ENCODE results near the gene ALS2. TPM values are rescaled to one million over a fixed set of nuclear protein-coding genes. Genes with fewer than 3 reads are reported as not detected.

ALS2 gene
- total RNA-seq, 1 donor from 2014 or later, result 54.0 TPM

DNA sequence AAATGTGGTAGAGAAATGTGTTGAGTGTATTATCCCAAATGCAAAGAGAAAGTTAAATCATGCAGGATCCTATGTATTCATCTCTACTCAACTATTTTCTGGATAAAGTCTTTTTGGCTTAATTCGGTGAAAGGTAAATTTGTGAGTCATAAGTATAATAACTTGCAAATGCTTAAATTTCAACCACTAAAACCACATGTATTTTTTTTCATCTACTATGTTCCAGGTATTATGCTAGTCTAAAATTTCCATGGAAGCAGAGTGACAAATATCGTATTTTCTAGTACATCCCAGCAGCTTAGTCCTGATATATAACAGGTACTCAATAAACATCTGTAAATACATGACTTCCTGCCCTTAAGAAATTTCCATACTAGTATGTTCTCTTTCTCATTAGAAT, 6.2 kb downstream of the ALS2 start:
- Mint-ChIP-seq H3K4me1 (ENCODE audit: low read depth, unreplicated experiment) (peaks cover 43% of the 10 kb centered on the region), H3K27ac (ENCODE audit: unreplicated experiment) (no peak overlapping the region), H3K36me3 (ENCODE audit: low read depth, unreplicated experiment) (peaks cover 2% of the 10 kb centered on the region), H3K9me3 (ENCODE audit: unreplicated experiment) (no peaks in the 10 kb centered on the region), H3K4me3 (ENCODE audit: unreplicated experiment) (no peak overlapping the region), H3K27me3 (ENCODE audit: low read depth, unreplicated experiment) (no peaks in the 10 kb centered on the region)
- no peaks in the 10 kb centered on the region for H3K36me3 ChIP-seq (ENCODE audit: insufficient read depth, low read length)
- H3K9ac ChIP-seq (ENCODE audit: low read length), result no peak overlapping the region
- peaks cover 95% of the 10 kb centered on the region for H3K79me2 ChIP-seq (ENCODE audit: insufficient read depth, low read length)
- H3K4me2 ChIP-seq (ENCODE audit: low read length), result peak overlapping the region; percentile 14
- H3K4me1 ChIP-seq (ENCODE audit: insufficient read depth, low read length), result peaks cover 29% of the 10 kb centered on the region
- H3K4me3 ChIP-seq (ENCODE audit: insufficient read depth, low read depth, low read length), result no peak overlapping the region
- no peak for TF ChIP-seq EZH2 (IDR thresholded peaks at IDR 0.05; ENCODE audit: insufficient read depth, low read length)
- TF ChIP-seq, protein P1, sequence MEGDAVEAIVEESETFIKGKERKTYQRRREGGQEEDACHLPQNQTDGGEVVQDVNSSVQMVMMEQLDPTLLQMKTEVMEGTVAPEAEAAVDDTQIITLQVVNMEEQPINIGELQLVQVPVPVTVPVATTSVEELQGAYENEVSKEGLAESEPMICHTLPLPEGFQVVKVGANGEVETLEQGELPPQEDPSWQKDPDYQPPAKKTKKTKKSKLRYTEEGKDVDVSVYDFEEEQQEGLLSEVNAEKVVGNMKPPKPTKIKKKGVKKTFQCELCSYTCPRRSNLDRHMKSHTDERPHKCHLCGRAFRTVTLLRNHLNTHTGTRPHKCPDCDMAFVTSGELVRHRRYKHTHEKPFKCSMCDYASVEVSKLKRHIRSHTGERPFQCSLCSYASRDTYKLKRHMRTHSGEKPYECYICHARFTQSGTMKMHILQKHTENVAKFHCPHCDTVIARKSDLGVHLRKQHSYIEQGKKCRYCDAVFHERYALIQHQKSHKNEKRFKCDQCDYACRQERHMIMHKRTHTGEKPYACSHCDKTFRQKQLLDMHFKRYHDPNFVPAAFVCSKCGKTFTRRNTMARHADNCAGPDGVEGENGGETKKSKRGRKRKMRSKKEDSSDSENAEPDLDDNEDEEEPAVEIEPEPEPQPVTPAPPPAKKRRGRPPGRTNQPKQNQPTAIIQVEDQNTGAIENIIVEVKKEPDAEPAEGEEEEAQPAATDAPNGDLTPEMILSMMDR (IDR thresholded peaks at IDR 0.05; ENCODE audit: insufficient read depth, low read depth, low read length), result no peak
- no peak overlapping the region for H3K27ac ChIP-seq (ENCODE audit: low read depth, low read length)
- FAIRE-seq (no peak), DNase-seq (ENCODE audit: low read depth) (peak; percentile 46)
- peaks cover 75% of the 10 kb centered on the region for H4K20me1 ChIP-seq (ENCODE audit: insufficient read depth, low read length)
- no peaks in the 10 kb centered on the region for H3K27me3 ChIP-seq (ENCODE audit: insufficient read depth, low read length)
- no peaks in the 10 kb centered on the region for H3K9me3 ChIP-seq (ENCODE audit: insufficient read depth, low read depth, low read length)
- H2AFZ ChIP-seq (ENCODE audit: low read depth, low read length), result no peak overlapping the region

DNA sequence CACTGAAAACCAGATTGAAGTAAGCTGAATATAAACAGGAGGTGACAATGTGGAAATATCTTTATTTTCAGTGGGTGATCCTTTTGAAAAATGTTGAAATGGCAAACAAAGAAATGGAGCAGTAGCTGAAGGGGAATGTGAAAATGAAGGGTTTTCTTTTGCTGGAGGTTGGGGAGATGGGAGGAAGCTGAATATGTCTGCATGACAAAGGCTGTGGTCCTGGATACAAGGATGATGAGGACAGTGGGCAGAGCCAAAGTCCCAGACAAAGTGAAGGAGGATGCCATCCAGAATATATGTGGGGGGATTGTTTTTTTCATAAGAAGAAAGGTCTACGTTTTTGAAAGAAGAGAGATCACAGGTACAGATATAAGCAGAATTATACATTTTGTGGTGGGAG, 6.7 kb downstream of the ALS2 start:
- H3K4me2 ChIP-seq (ENCODE audit: low read length), result peak overlapping the region; percentile 14
- no peaks in the 10 kb centered on the region for H3K9me3 Mint-ChIP-seq (ENCODE audit: unreplicated experiment)
- FAIRE-seq (no peak), DNase-seq (ENCODE audit: low read depth) (no peak)
- no peak overlapping the region for H3K4me3 ChIP-seq (ENCODE audit: insufficient read depth, low read depth, low read length)
- H3K27me3 ChIP-seq (ENCODE audit: insufficient read depth, low read length), result no peaks in the 10 kb centered on the region
- peaks cover 73% of the 10 kb centered on the region for H4K20me1 ChIP-seq (ENCODE audit: insufficient read depth, low read length)
- peak overlapping the region; percentile 1 for H3K4me3 Mint-ChIP-seq (ENCODE audit: unreplicated experiment)
- peaks cover 91% of the 10 kb centered on the region for H3K79me2 ChIP-seq (ENCODE audit: insufficient read depth, low read length)
- no peak overlapping the region for H3K9ac ChIP-seq (ENCODE audit: low read length)
- peaks cover 2% of the 10 kb centered on the region for H3K36me3 Mint-ChIP-seq (ENCODE audit: low read depth, unreplicated experiment)
- H2AFZ ChIP-seq (ENCODE audit: low read depth, low read length), result no peak overlapping the region
- TF ChIP-seq, protein P1 (IDR thresholded peaks at IDR 0.05; ENCODE audit: insufficient read depth, low read depth, low read length), result no peak
- TF ChIP-seq EZH2 (IDR thresholded peaks at IDR 0.05; ENCODE audit: insufficient read depth, low read length), result no peak
- H3K36me3 ChIP-seq (ENCODE audit: insufficient read depth, low read length), result no peaks in the 10 kb centered on the region
- peaks cover 47% of the 10 kb centered on the region for H3K4me1 Mint-ChIP-seq (ENCODE audit: low read depth, unreplicated experiment)
- no peak overlapping the region for H3K27ac ChIP-seq (ENCODE audit: low read depth, low read length)
- no peak overlapping the region for H3K27ac Mint-ChIP-seq (ENCODE audit: unreplicated experiment)
- no peaks in the 10 kb centered on the region for H3K9me3 ChIP-seq (ENCODE audit: insufficient read depth, low read depth, low read length)
- H3K4me1 ChIP-seq (ENCODE audit: insufficient read depth, low read length), result peaks cover 26% of the 10 kb centered on the region
- H3K27me3 Mint-ChIP-seq (ENCODE audit: low read depth, unreplicated experiment), result no peaks in the 10 kb centered on the region

DNA sequence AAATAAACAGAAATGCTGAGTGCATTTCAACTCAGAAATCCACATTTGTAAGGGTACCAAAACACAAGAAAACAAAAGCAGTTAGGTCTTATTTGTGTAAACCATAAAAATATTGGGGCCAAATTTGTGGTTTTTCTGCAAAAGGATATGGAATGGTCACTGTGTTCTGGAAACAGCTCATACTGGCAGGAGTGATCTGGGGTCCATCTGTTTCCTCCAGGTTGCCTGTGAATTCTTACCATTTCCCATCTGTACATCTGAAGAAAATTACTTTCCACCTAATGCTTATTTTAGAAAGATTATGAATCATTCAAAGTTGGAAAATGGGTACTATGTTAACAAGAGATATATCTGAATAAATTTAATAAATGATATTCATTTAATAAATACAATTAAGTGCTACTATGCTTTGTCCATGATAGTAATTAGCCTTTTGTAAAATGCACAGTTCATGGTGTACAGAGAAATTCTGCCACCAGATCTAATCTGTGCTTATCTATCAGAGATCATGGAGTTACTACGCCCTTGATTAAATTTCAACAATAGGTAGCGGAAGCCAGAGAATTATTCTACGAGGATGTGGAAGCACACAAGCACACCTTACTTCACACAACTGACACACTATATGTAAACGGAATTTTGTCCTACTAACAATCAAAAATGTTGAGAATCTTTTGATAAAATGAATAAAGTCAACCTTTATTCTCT, 10.9 kb downstream of the ALS2 start:
- Histone ChIP-seq H2AFZ (ENCODE audit: low read depth, low read length) (no peak overlapping the region), H3K4me2 (ENCODE audit: low read length) (no peak overlapping the region), H3K79me2 (ENCODE audit: insufficient read depth, low read length) (peaks cover 57% of the 10 kb centered on the region), H3K27ac (ENCODE audit: low read depth, low read length) (no peak overlapping the region), H3K4me1 (ENCODE audit: insufficient read depth, low read length) (peaks cover 7% of the 10 kb centered on the region), H3K27me3 (ENCODE audit: insufficient read depth, low read length) (no peaks in the 10 kb centered on the region), H3K9me3 (ENCODE audit: insufficient read depth, low read depth, low read length) (no peaks in the 10 kb centered on the region), H3K9ac (ENCODE audit: low read length) (no peak overlapping the region), H3K4me3 (ENCODE audit: insufficient read depth, low read depth, low read length) (no peak overlapping the region), H4K20me1 (ENCODE audit: insufficient read depth, low read length) (peaks cover 37% of the 10 kb centered on the region), H3K36me3 (ENCODE audit: insufficient read depth, low read length) (no peaks in the 10 kb centered on the region)
- Mint-ChIP-seq H3K4me3 (ENCODE audit: unreplicated experiment) (no peak overlapping the region), H3K27ac (ENCODE audit: unreplicated experiment) (no peak overlapping the region), H3K9me3 (ENCODE audit: unreplicated experiment) (no peaks in the 10 kb centered on the region), H3K27me3 (ENCODE audit: low read depth, unreplicated experiment) (no peaks in the 10 kb centered on the region), H3K4me1 (ENCODE audit: low read depth, unreplicated experiment) (peaks cover 13% of the 10 kb centered on the region), H3K36me3 (ENCODE audit: low read depth, unreplicated experiment) (peaks cover 8% of the 10 kb centered on the region)
- FAIRE-seq (peak; percentile 9), DNase-seq (ENCODE audit: low read depth) (no peak)
- TF ChIP-seq, protein P1 (IDR thresholded peaks at IDR 0.05; ENCODE audit: insufficient read depth, low read depth, low read length), result no peak
- TF ChIP-seq EZH2 (IDR thresholded peaks at IDR 0.05; ENCODE audit: insufficient read depth, low read length), result no peak
